Karpas-422 (cell line): ENCODE data around the gene PARL. TPM values are rescaled to one million over a fixed set of nuclear protein-coding genes. Genes with fewer than 3 reads are reported as not detected.
A peak's percentile ranks its signal among the peaks of the same experiment; 100 is the strongest.

Experiments used
- DNase-seq: peaks from one replicate; pipeline ENCODE4 v3.0.0-alpha.2; 2015
- H2AFZ ChIP-seq: fragments of 200-600 bp; sonication (generic); 2 replicates; pipeline ENCODE4 v1.6.1; 2014; ENCODE audit warnings: antibody characterized with exemption, low read length, mixed read lengths
- H3K27ac ChIP-seq: fragments of 200-600 bp; sonication (generic); 2 replicates; pipeline ENCODE4 v1.5.1; 2014; ENCODE audit warnings: mild to moderate bottlenecking, low read length, moderate library complexity
- H3K27me3 ChIP-seq: fragments of 200-600 bp; sonication (generic); 2 replicates; pipeline ENCODE4 v1.6.1; 2014; ENCODE audit warnings: low read length, mixed read lengths
- H3K36me3 ChIP-seq: fragments of 200-600 bp; sonication (generic); 2 replicates; pipeline ENCODE4 v1.6.1; 2014; ENCODE audit warnings: low read length, mixed read lengths; ENCODE audit not compliant: insufficient read depth
- H3K4me1 ChIP-seq: fragments of 200-600 bp; sonication (generic); 2 replicates; pipeline ENCODE4 v1.6.1; 2014; ENCODE audit warnings: mild to moderate bottlenecking, low read length, mixed read lengths
- H3K4me2 ChIP-seq: fragments of 200-600 bp; sonication (generic); 2 replicates; pipeline ENCODE4 v1.6.1; 2014; ENCODE audit warnings: low read length, low read depth, mild to moderate bottlenecking; ENCODE audit not compliant: poor library complexity, severe bottlenecking
- H3K4me3 ChIP-seq: fragments of 200-600 bp; sonication (generic); 2 replicates; pipeline ENCODE4 v1.5.1; 2014; ENCODE audit warnings: mild to moderate bottlenecking, antibody characterized with exemption, low read length, mixed read lengths
- H3K79me2 ChIP-seq: fragments of 200-600 bp; sonication (generic); 2 replicates; pipeline ENCODE4 v1.6.1; 2014; ENCODE audit warnings: mild to moderate bottlenecking, low read length, mixed read lengths
- H3K9ac ChIP-seq: fragments of 200-600 bp; sonication (generic); 2 replicates; pipeline ENCODE4 v1.6.0; 2014; ENCODE audit warnings: low read length
- H3K9me2 ChIP-seq: fragments of 200-600 bp; sonication (generic), shearing (Covaris generic); replicated peaks from 2 replicates; pipeline ENCODE4 v1.6.0; 2014; ENCODE audit warnings: mild to moderate bottlenecking, low read length, moderate library complexity; ENCODE audit not compliant: insufficient read depth
- H3K9me3 ChIP-seq: fragments of 300-700, 200-600 bp; sonication (generic); 2 replicates; pipeline ENCODE4 v1.6.1; 2014; ENCODE audit warnings: low read length, mixed read lengths
- H4K20me1 ChIP-seq: fragments of 200-600 bp; sonication (generic); 2 replicates; pipeline ENCODE4 v1.6.1; 2014; ENCODE audit warnings: mild to moderate bottlenecking, antibody characterized with exemption, low read length, low read depth; ENCODE audit not compliant: insufficient read depth
- total RNA-seq: library from RNA; depleted of rRNA; stranded (reverse); fragments of >200 nt; shearing (Covaris generic); gene quantifications from 2 replicates; pipeline ENCODE4 v1.2.3, GENCODE V29; 2014; ENCODE audit warnings: low replicate concordance

PARL gene
- total RNA-seq, 1 experiment from 2014 or later, result 48.8 TPM

DNA sequence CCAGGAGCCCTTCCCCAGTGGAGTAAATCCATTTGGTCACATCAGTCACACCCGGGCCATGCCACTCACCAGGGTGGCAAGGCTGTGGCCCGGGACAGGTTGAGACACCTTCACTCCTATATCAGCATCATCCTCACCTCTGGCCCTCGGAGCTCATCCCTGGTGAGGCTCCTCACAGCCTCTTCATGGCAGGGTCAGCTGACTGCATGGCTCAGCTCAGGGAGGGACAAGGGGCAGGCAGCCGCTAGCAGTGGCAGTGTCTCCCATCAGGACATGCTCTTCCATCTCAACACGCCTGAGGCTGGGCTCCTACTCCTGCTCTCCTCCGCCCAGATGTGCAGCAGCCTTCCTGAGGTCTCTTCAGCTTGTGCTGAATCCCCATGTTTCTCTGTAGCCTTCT lies 26.4 kb upstream of the PARL start:
- DNase-seq, result no peak
- no peak overlapping the region for H3K4me3 ChIP-seq
- H2AFZ ChIP-seq, result no peak overlapping the region
- H3K27me3 ChIP-seq, result no peaks in the 10 kb centered on the region
- H3K79me2 ChIP-seq, result no peaks in the 10 kb centered on the region
- H4K20me1 ChIP-seq, result no peaks in the 10 kb centered on the region
- no peak overlapping the region for H3K4me2 ChIP-seq
- peaks cover 7% of the 10 kb centered on the region for H3K4me1 ChIP-seq
- H3K36me3 ChIP-seq, result no peaks in the 10 kb centered on the region
- H3K27ac ChIP-seq, result no peak overlapping the region
- no peaks in the 10 kb centered on the region for H3K9me3 ChIP-seq
- no peak overlapping the region for H3K9ac ChIP-seq
- H3K9me2 ChIP-seq, result no peaks in the 10 kb centered on the region

GRCh38 chr3:183909030-183909600 lies 24.4 kb upstream of the PARL start:
- Histone ChIP-seq H2AFZ (no peak overlapping the region), H3K36me3 (no peaks in the 10 kb centered on the region), H3K9me2 (no peaks in the 10 kb centered on the region), H3K9me3 (no peaks in the 10 kb centered on the region), H3K27ac (no peak overlapping the region), H3K4me1 (no peaks in the 10 kb centered on the region), H3K27me3 (no peaks in the 10 kb centered on the region), H3K79me2 (no peaks in the 10 kb centered on the region), H3K9ac (no peak overlapping the region), H3K4me2 (no peak overlapping the region), H4K20me1 (no peaks in the 10 kb centered on the region), H3K4me3 (no peak overlapping the region)
- DNase-seq, result no peak

DNA sequence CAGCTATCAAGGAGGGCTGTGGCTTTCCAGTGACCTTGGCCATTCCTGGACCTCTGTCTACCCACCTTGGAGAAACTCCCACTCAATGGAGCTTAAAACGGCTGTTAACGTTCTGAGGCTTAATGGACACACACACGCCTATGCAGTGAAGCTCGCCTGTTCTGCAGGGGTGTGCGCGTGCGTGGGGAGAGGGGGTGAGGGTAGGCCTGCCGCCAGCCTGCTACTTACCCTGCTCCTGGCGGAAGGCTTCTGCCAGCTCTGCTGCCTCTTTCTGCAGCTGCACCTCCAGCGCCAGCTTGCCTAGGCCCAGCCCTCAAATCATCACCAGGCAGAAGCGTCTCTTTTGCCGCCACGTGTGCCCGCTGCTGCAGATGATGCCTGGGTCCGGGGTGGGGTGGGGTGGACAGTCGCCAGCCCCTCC lies 23.2 kb upstream of the PARL start:
- no peaks in the 10 kb centered on the region for H3K9me2 ChIP-seq
- no peaks in the 10 kb centered on the region for H3K79me2 ChIP-seq
- no peaks in the 10 kb centered on the region for H3K36me3 ChIP-seq
- no peaks in the 10 kb centered on the region for H3K27me3 ChIP-seq
- no peaks in the 10 kb centered on the region for H4K20me1 ChIP-seq
- H3K9me3 ChIP-seq, result no peaks in the 10 kb centered on the region
- H3K9ac ChIP-seq, result no peak overlapping the region
- no peak for DNase-seq
- H3K4me1 ChIP-seq, result no peaks in the 10 kb centered on the region
- H3K27ac ChIP-seq, result no peak overlapping the region
- H2AFZ ChIP-seq, result no peak overlapping the region
- H3K4me3 ChIP-seq, result no peak overlapping the region
- no peak overlapping the region for H3K4me2 ChIP-seq

DNA sequence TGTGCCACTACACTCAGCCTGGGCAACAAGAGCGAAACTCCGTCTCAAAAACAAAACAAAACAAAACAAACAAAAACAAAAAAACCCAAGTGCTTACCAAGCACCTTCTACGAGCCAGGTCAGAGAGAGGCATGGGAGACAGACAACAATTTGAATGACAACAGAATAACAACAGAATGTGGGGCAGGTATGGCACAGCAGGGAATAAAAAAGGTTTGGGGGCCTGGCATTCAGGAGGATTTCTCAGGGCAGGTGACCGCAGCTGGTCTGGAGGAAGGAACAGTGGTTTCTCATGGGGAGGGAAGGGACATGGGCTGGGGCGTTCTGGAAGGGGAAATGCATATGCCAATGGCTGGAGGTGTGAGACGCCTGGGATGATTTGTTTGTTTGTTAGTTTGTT lies 22.5 kb upstream of the PARL start:
- no peak overlapping the region for H2AFZ ChIP-seq
- H3K4me1 ChIP-seq, result no peaks in the 10 kb centered on the region
- H3K27me3 ChIP-seq, result no peaks in the 10 kb centered on the region
- no peaks in the 10 kb centered on the region for H3K79me2 ChIP-seq
- DNase-seq, result no peak
- no peaks in the 10 kb centered on the region for H4K20me1 ChIP-seq
- no peak overlapping the region for H3K4me3 ChIP-seq
- H3K36me3 ChIP-seq, result no peaks in the 10 kb centered on the region
- no peaks in the 10 kb centered on the region for H3K9me2 ChIP-seq
- no peaks in the 10 kb centered on the region for H3K9me3 ChIP-seq
- no peak overlapping the region for H3K27ac ChIP-seq
- no peak overlapping the region for H3K4me2 ChIP-seq
- H3K9ac ChIP-seq, result no peak overlapping the region

DNA sequence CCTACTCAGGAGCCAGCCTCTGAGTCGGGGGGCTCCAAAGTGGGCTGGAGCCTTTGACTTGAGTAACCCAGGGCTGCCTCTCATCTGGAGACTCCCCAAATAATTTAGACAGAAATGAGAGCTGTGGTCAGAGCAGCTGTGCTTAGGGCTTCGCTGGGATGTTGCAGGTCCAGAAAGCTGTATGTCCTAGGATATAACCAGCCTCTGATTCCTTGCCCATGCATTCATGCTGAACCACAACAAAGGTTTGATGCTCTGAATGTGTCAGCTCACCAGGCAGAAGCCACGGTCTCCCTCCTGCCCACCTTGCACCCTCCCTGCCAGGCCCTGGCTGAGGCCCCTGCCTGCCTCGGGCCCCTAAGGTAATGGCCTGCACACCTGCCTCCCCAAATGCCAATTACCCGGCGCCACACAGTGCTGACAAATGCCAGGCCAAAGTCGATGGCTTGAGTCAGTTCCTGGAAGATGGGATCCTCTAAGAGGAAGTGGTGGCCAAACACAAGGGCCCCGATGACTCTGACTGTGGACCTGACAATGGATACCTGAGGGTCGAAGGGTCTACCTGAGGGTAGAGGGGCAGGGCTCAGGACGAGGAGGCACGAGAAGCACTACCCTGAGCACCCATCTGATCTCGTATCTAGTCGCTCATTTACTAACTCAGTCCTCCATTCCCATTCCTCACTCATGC lies 21.7 kb upstream of the PARL start:
- Histone ChIP-seq H2AFZ (no peak overlapping the region), H3K9me3 (no peaks in the 10 kb centered on the region), H3K4me2 (no peak overlapping the region), H4K20me1 (no peaks in the 10 kb centered on the region), H3K36me3 (no peaks in the 10 kb centered on the region), H3K79me2 (no peaks in the 10 kb centered on the region), H3K27ac (no peak overlapping the region), H3K4me1 (no peaks in the 10 kb centered on the region), H3K27me3 (no peaks in the 10 kb centered on the region), H3K4me3 (no peak overlapping the region), H3K9me2 (no peaks in the 10 kb centered on the region), H3K9ac (no peak overlapping the region)
- no peak for DNase-seq

DNA sequence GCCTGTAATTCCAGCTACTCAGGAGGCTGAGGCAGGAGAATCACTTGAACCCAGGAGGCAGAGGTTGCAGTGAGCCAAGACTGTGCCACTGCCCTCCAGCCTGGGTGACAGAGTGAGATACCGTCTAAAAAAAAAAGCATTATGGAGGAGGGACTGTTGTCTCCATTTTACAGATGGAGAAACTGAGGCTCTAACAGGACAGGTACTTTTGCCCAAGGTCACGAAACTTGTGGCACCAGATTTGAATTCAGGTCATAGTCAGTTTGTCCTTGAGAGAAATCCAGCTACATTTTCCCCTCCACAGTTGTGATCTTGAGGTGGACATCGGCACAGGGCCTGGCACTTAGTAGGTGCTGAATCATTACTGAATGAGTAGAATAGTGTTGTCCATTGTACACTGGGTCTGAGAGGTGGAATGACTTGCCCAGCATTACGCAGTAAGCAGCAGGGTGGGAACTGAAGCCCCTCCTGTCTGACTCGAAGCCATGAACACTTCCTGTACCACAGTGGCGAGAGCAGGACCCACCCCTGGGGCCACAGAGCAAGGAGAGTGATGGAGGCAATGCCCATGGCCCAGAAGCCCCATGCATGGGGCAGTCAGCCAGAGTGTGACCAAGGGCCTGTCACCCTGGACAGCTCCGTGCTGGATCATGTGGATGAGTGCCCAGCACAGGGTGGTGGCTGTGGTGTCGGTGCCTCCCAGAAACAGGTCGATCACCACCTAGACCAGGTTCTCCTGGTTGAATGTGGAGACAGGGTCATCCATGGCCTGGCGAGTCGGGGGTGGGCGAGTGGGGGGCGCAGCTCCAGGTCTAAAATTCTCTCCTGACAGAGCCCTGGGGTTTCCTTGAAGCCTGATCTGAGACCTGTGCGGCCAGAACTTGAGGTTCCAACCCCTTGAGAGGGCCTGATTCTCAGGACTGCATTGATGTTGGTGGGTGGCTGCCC lies 20.4 kb upstream of the PARL start:
- H3K79me2 ChIP-seq, result no peaks in the 10 kb centered on the region
- no peaks in the 10 kb centered on the region for H3K36me3 ChIP-seq
- H2AFZ ChIP-seq, result no peak overlapping the region
- H3K27me3 ChIP-seq, result no peaks in the 10 kb centered on the region
- H3K27ac ChIP-seq, result no peak overlapping the region
- no peaks in the 10 kb centered on the region for H4K20me1 ChIP-seq
- no peak overlapping the region for H3K9ac ChIP-seq
- H3K4me3 ChIP-seq, result no peak overlapping the region
- no peak for DNase-seq
- no peak overlapping the region for H3K4me2 ChIP-seq
- no peaks in the 10 kb centered on the region for H3K9me3 ChIP-seq
- no peaks in the 10 kb centered on the region for H3K9me2 ChIP-seq
- H3K4me1 ChIP-seq, result no peaks in the 10 kb centered on the region

GRCh38 chr3:183898028-183898431 lies 13.3 kb upstream of the PARL start:
- peak; percentile 80 for DNase-seq
- Histone ChIP-seq H3K36me3 (no peaks in the 10 kb centered on the region), H3K9me3 (no peaks in the 10 kb centered on the region)

DNA sequence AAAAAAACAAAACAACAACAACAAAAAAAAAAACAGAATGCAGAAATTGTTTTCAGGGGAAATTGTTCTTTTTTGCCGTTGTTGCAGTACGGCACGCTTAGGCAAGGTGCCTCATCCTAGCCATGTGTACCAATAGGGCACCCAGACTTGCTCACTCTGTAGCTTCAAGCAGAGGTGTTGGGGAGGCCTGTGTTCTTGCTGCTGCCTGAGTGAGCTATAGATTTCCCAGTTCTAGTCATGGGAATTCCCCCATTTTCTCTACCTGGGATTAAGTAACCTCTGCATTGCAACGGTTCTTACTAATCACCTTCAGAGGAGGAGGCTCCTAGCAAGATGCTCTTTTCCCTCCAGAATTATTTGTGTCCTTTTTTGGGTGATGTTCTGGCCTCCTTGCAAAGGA lies 12.9 kb upstream of the PARL start:
- Histone ChIP-seq H2AFZ (no peak overlapping the region), H3K9me2 (no peaks in the 10 kb centered on the region), H3K4me2 (no peak overlapping the region), H3K9ac (no peak overlapping the region), H3K36me3 (no peaks in the 10 kb centered on the region), H3K9me3 (no peaks in the 10 kb centered on the region), H3K4me3 (no peak overlapping the region), H4K20me1 (peaks cover 4% of the 10 kb centered on the region; the same call in 1 of the 2 replicates), H3K27ac (no peak overlapping the region), H3K27me3 (no peaks in the 10 kb centered on the region), H3K4me1 (peaks cover 10% of the 10 kb centered on the region), H3K79me2 (no peaks in the 10 kb centered on the region)
- no peak for DNase-seq

More at GRCh38 chr3:183898028-183898431, 13.3 kb upstream of the PARL start:
- no peak overlapping the region for H3K4me2 ChIP-seq
- no peak overlapping the region for H3K4me3 ChIP-seq
- H3K27ac ChIP-seq, result no peak overlapping the region
- H4K20me1 ChIP-seq, result peaks cover 4% of the 10 kb centered on the region; the same call in 1 of the 2 replicates
- H3K9me2 ChIP-seq, result no peaks in the 10 kb centered on the region
- no peaks in the 10 kb centered on the region for H3K79me2 ChIP-seq
- H3K27me3 ChIP-seq, result no peaks in the 10 kb centered on the region
- H2AFZ ChIP-seq, result no peak overlapping the region
- no peak overlapping the region for H3K9ac ChIP-seq
- peaks cover 10% of the 10 kb centered on the region for H3K4me1 ChIP-seq
